Adipocyte (in vitro differentiated cells): ENCODE measurements around the gene FXYD3.

ENCODE experiments used
- DNase-seq: peaks from one replicate; pipeline ENCODE4 v3.0.0-alpha.2; 2015; ENCODE audit warnings: low read depth
- H3K27me3 ChIP-seq: replicated peaks from 2 replicates; pipeline ENCODE4 v1.7.0; 2013; ENCODE audit warnings: mild to moderate bottlenecking, low read length, moderate library complexity; ENCODE audit not compliant: control insufficient read depth, insufficient read depth
- H3K36me3 ChIP-seq: 2 replicates; pipeline ENCODE4 v1.7.0; 2013; ENCODE audit warnings: low read length, mild to moderate bottlenecking, moderate library complexity; ENCODE audit not compliant: control insufficient read depth, insufficient read depth, severe bottlenecking
- H3K4me1 ChIP-seq: 2 replicates; pipeline ENCODE4 v1.7.0; 2013; ENCODE audit warnings: mild to moderate bottlenecking, low read length, moderate library complexity; ENCODE audit not compliant: control insufficient read depth, insufficient read depth
- H3K4me3 ChIP-seq: 2 replicates; pipeline ENCODE4 v1.7.0; 2013; ENCODE audit warnings: mild to moderate bottlenecking, low read length, moderate library complexity
- H3K9ac ChIP-seq: 2 replicates; pipeline ENCODE4 v1.7.0; 2013; ENCODE audit warnings: mild to moderate bottlenecking, low read length, moderate library complexity
- H3K9me3 ChIP-seq: 2 replicates; pipeline ENCODE4 v1.7.0; 2013; ENCODE audit warnings: mild to moderate bottlenecking, low read length, moderate library complexity; ENCODE audit not compliant: control insufficient read depth

The FXYD3 gene

GRCh38 chr19:35076026-35076370, 39.6 kb upstream of the FXYD3 start:
- Histone ChIP-seq H3K9me3 (no peaks in the 10 kb centered on the region), H3K9ac (no peak overlapping the region), H3K4me3 (no peak overlapping the region), H3K27me3 (peaks cover 33% of the 10 kb centered on the region), H3K36me3 (no peaks in the 10 kb centered on the region), H3K4me1 (peaks cover under 1% of the 10 kb centered on the region)
- DNase-seq: no peak

GRCh38 chr19:35076657-35077056, 39.0 kb upstream of the FXYD3 start:
- no peak for DNase-seq
- Histone ChIP-seq H3K4me1 (peaks cover 3% of the 10 kb centered on the region), H3K9ac (no peak overlapping the region), H3K4me3 (no peak overlapping the region), H3K36me3 (no peaks in the 10 kb centered on the region), H3K9me3 (no peaks in the 10 kb centered on the region), H3K27me3 (peaks cover 33% of the 10 kb centered on the region)

GRCh38 chr19:35077411-35078223, 38.0 kb upstream of the FXYD3 start:
- Histone ChIP-seq H3K4me1 (peaks cover 3% of the 10 kb centered on the region), H3K36me3 (no peaks in the 10 kb centered on the region), H3K9me3 (no peaks in the 10 kb centered on the region), H3K27me3 (peaks cover 32% of the 10 kb centered on the region), H3K9ac (no peak overlapping the region), H3K4me3 (no peak overlapping the region)
- DNase-seq: no peak

- peaks cover 3% of the 10 kb centered on the region for H3K4me1 ChIP-seq
- H3K4me3 ChIP-seq: no peak overlapping the region
- DNase-seq: no peak
- H3K9ac ChIP-seq: no peak overlapping the region
- H3K9me3 ChIP-seq: no peaks in the 10 kb centered on the region
- peaks cover 44% of the 10 kb centered on the region for H3K27me3 ChIP-seq
- H3K36me3 ChIP-seq: no peaks in the 10 kb centered on the region
These were observed 35.8 kb upstream of the FXYD3 start for GRCh38 chr19:35079826-35080225.

GRCh38 chr19:35080613-35081170, 34.9 kb upstream of the FXYD3 start:
- peaks cover 3% of the 10 kb centered on the region for H3K4me1 ChIP-seq
- no peaks in the 10 kb centered on the region for H3K36me3 ChIP-seq
- no peak overlapping the region for H3K4me3 ChIP-seq
- H3K9ac ChIP-seq: no peak overlapping the region
- peaks cover 44% of the 10 kb centered on the region for H3K27me3 ChIP-seq
- DNase-seq: no peak
- H3K9me3 ChIP-seq: no peaks in the 10 kb centered on the region

GRCh38 chr19:35081201-35081600, 34.4 kb upstream of the FXYD3 start:
- Histone ChIP-seq H3K4me3 (no peak overlapping the region), H3K36me3 (no peaks in the 10 kb centered on the region), H3K4me1 (peaks cover 3% of the 10 kb centered on the region), H3K9me3 (no peaks in the 10 kb centered on the region), H3K9ac (no peak overlapping the region), H3K27me3 (peaks cover 40% of the 10 kb centered on the region)
- no peak for DNase-seq

- Histone ChIP-seq H3K27me3 (peaks cover 30% of the 10 kb centered on the region), H3K9me3 (no peaks in the 10 kb centered on the region), H3K4me1 (peaks cover 3% of the 10 kb centered on the region), H3K36me3 (no peaks in the 10 kb centered on the region), H3K4me3 (no peak overlapping the region), H3K9ac (no peak overlapping the region)
- no peak for DNase-seq
These were observed 31.7 kb upstream of the FXYD3 start for GRCh38 chr19:35083691-35084508.

- Histone ChIP-seq H3K9ac (no peak overlapping the region), H3K27me3 (peaks cover 24% of the 10 kb centered on the region), H3K36me3 (no peaks in the 10 kb centered on the region), H3K4me1 (peaks cover 3% of the 10 kb centered on the region), H3K4me3 (no peak overlapping the region), H3K9me3 (no peaks in the 10 kb centered on the region)
- no peak for DNase-seq
These were observed 31.2 kb upstream of the FXYD3 start for GRCh38 chr19:35084509-35084762.

GRCh38 chr19:35085947-35086346, 29.7 kb upstream of the FXYD3 start:
- Histone ChIP-seq H3K9me3 (no peaks in the 10 kb centered on the region), H3K9ac (no peak overlapping the region), H3K36me3 (no peaks in the 10 kb centered on the region), H3K27me3 (peaks cover 19% of the 10 kb centered on the region), H3K4me3 (no peak overlapping the region), H3K4me1 (peaks cover 7% of the 10 kb centered on the region)
- no peak for DNase-seq

- no peak for DNase-seq
- Histone ChIP-seq H3K4me3 (no peak overlapping the region), H3K27me3 (peaks cover 22% of the 10 kb centered on the region), H3K9me3 (no peaks in the 10 kb centered on the region), H3K4me1 (peaks cover 4% of the 10 kb centered on the region), H3K9ac (no peak overlapping the region), H3K36me3 (no peaks in the 10 kb centered on the region)
These were observed 29.2 kb upstream of the FXYD3 start for GRCh38 chr19:35086455-35086854.

GRCh38 chr19:35087393-35087792, 28.2 kb upstream of the FXYD3 start:
- no peaks in the 10 kb centered on the region for H3K36me3 ChIP-seq
- H3K4me3 ChIP-seq: no peak overlapping the region
- no peak for DNase-seq
- peaks cover 19% of the 10 kb centered on the region for H3K27me3 ChIP-seq
- no peak overlapping the region for H3K9ac ChIP-seq
- peaks cover 4% of the 10 kb centered on the region for H3K4me1 ChIP-seq
- H3K9me3 ChIP-seq: no peaks in the 10 kb centered on the region
